ENCODE results near the gene NUCB2.

- TF ChIP-seq CTCF (conservative IDR thresholded peaks at IDR 0.05; ENCODE audit: low read depth, low read length) (no peak), EZH2phosphoT487 (IDR thresholded peaks at IDR 0.05; ENCODE audit: borderline replicate concordance, low read length) (no peak), EZH2 (IDR thresholded peaks at IDR 0.05; ENCODE audit: low read length, unreplicated experiment) (no peak)
Measured at GRCh38 chr11:17366495-17366894, 90.0 kb downstream of the NUCB2 start.

Measured in PC-3 (cell line).